ENCODE data around the gene FBXW8.

The FBXW8 gene, protein sequence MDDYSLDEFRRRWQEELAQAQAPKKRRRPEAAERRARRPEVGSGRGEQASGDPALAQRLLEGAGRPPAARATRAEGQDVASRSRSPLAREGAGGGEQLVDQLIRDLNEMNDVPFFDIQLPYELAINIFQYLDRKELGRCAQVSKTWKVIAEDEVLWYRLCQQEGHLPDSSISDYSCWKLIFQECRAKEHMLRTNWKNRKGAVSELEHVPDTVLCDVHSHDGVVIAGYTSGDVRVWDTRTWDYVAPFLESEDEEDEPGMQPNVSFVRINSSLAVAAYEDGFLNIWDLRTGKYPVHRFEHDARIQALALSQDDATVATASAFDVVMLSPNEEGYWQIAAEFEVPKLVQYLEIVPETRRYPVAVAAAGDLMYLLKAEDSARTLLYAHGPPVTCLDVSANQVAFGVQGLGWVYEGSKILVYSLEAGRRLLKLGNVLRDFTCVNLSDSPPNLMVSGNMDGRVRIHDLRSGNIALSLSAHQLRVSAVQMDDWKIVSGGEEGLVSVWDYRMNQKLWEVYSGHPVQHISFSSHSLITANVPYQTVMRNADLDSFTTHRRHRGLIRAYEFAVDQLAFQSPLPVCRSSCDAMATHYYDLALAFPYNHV

DNA sequence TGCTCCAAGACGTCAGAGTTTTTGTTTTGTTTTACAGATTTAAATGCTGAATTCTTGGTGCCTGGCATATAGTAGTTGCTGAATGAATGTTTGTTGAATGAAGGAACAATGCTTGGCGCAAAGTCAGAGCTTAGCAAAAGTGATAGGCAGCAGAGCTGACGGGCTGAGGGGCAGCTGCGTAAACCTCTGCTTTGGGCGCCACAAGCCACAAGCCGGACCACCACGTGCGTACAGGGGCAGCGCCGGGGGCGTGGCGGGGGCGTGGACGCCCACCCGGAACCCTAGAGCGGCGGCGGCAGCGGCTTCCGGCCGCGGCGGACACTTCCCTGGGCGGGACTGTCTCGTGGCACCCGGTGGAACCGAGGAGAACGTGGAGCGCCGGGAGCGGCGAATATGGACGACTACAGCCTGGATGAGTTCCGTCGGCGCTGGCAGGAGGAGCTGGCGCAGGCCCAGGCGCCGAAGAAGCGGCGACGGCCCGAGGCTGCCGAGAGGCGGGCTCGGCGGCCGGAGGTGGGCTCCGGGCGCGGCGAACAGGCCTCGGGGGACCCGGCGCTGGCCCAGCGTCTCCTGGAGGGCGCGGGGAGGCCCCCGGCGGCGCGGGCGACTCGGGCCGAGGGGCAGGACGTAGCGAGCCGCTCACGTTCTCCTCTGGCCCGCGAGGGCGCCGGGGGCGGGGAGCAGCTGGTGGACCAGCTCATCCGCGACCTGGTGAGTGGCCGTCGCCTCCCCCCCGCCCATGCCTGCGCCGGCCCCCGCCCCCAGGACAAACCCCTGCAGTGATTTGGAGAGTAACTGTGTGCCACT, at the start of gene FBXW8:
Gene FBXW8, plus strand, starts transcription at position 306 of the 807 bp plus-strand sequence. Its CDS starts 88 bp downstream, at position 394.
- DNase-seq (ENCODE audit: low read depth) = peak; percentile 15
- TF ChIP-seq, protein P1, sequence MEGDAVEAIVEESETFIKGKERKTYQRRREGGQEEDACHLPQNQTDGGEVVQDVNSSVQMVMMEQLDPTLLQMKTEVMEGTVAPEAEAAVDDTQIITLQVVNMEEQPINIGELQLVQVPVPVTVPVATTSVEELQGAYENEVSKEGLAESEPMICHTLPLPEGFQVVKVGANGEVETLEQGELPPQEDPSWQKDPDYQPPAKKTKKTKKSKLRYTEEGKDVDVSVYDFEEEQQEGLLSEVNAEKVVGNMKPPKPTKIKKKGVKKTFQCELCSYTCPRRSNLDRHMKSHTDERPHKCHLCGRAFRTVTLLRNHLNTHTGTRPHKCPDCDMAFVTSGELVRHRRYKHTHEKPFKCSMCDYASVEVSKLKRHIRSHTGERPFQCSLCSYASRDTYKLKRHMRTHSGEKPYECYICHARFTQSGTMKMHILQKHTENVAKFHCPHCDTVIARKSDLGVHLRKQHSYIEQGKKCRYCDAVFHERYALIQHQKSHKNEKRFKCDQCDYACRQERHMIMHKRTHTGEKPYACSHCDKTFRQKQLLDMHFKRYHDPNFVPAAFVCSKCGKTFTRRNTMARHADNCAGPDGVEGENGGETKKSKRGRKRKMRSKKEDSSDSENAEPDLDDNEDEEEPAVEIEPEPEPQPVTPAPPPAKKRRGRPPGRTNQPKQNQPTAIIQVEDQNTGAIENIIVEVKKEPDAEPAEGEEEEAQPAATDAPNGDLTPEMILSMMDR (IDR thresholded peaks at IDR 0.05; ENCODE audit: low read depth, low read length, missing control alignments) = no peak

DNA sequence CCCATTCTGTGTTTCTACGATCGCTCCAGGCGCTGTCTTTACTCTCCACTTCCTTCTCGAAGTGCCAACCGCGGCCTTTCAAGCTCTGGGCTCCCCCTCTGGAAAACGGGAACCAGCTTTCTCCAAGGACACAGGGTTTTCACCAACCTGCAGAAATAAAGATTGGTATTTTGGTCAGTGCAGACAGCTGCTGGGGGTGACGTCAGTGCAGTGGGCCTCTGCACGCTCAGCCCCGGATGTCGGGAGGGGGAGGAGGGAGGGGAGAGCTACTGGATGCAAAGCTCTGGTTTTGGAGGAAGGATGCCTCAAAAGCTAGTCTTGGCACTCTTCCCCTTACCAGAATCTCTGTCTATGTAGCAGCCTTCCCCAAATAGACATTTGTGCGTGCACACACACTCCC, 49.4 kb upstream of the FBXW8 start:
- H3K4me3 ChIP-seq (ENCODE audit: low read depth, low read length) = peak overlapping the region; percentile 7; the same call in 1 of the 2 replicates
- peak; percentile 43 for DNase-seq (ENCODE audit: low read depth)
- TF ChIP-seq, protein P1 (IDR thresholded peaks at IDR 0.05; ENCODE audit: low read depth, low read length, missing control alignments) = no peak

More for the DNA sequence above, at the start of gene FBXW8:
- peak within 1 kb of the TSS; percentile 71 for H3K4me3 ChIP-seq (ENCODE audit: low read depth, low read length)

- no peak overlapping the region for H3K4me3 ChIP-seq (ENCODE audit: low read depth, low read length)
- TF ChIP-seq, protein P1 (IDR thresholded peaks at IDR 0.05; ENCODE audit: low read depth, low read length, missing control alignments) = no peak
- no peak for DNase-seq (ENCODE audit: low read depth)
Observed at GRCh38 chr12:116862167-116862566, 48.6 kb upstream of the FBXW8 start.

GRCh38 chr12:116863275-116863767, 47.4 kb upstream of the FBXW8 start:
- DNase-seq (ENCODE audit: low read depth) = no peak
- TF ChIP-seq, protein P1 (IDR thresholded peaks at IDR 0.05; ENCODE audit: low read depth, low read length, missing control alignments) = peak; percentile 86
- no peak overlapping the region for H3K4me3 ChIP-seq (ENCODE audit: low read depth, low read length)

DNA sequence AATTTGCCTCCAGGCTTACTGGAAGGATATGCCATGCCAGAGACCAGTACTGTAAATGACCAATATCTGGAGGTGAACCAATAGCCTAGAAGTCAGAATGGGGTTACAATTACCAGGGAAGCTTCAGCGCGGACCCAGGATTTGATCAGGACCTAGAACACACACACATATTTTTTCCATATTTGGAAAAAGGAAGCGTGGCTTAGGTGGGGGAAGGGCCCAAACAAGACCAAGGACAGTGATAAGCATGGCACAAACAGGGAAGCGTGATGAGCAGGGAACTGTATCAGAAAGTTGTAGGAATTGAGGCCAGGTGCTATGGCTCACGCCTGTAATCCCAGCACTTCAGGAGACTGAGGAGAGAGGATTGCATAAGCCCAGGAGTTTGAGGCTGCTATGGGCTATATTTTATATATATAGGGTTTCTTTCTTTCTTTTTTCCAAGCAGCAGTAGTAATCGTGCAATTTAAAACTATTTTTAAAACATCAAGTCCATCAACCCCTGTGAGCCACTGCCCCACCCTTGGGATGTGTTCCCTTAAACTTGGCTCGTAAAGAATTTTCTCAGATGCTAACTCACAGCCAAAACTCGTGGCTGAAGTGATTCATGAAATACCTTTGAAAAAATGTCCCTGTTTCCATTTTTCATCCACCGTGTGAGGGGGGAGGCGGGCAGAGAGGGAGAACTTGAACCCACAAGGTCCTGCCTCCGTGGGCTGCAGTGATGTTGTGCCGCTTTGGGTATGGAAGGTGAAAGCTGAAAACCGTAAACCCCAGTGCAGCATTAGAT, 46.2 kb upstream of the FBXW8 start:
- TF ChIP-seq, protein P1 (IDR thresholded peaks at IDR 0.05; ENCODE audit: low read depth, low read length, missing control alignments) = no peak
- no peak overlapping the region for H3K4me3 ChIP-seq (ENCODE audit: low read depth, low read length)
- DNase-seq (ENCODE audit: low read depth) = no peak

DNA sequence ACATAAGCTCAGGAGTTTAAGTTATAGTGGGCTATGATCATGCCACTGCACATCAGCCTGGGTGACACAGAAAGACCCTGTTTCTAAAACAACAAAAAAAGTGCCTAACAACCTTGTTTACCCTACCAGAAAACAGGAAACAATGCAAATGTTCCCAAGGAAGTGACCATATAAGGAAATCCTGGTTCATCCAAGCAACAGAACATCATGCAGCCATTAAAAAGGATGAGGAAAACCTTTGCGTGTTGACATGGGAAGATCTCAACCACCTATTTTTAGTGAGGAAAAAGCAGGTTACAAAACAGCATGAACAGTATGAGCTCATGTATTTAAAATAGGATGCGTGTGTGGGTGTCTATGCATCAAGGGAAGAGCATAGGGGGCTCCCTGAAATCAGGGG, 43.2 kb upstream of the FBXW8 start:
- TF ChIP-seq, protein P1 (IDR thresholded peaks at IDR 0.05; ENCODE audit: low read depth, low read length, missing control alignments) = no peak
- no peak for DNase-seq (ENCODE audit: low read depth)
- H3K4me3 ChIP-seq (ENCODE audit: low read depth, low read length) = no peak overlapping the region

Data from GM12864 (cell line).